HG03066 (cell line): ENCODE results near the gene LRCH3.
"Not testable (repeated sequence)": the region's sequence is repeated elsewhere in the genome, so short reads cannot be mapped to it uniquely, and the experiment has no call there.

Source experiments
- ATAC-seq: cut with Tn5 transposase; IDR thresholded peaks from one replicate; pipeline ENCODE4 v1.9.1; 2021; ENCODE audit warnings: low read depth; ENCODE audit not compliant: unreplicated experiment

Gene LRCH3

GRCh38 chr3:197912741-197913476 lies 121.9 kb downstream of the LRCH3 start:
- no peak for ATAC-seq

- ATAC-seq, result no peak
These were observed 122.8 kb downstream of the LRCH3 start for GRCh38 chr3:197913641-197914380.

GRCh38 chr3:197921429-197922275 lies 130.6 kb downstream of the LRCH3 start:
- not testable (repeated sequence) for ATAC-seq

GRCh38 chr3:197926418-197926817 lies 135.4 kb downstream of the LRCH3 start:
- no peak for ATAC-seq

- ATAC-seq, result not testable (repeated sequence)
These were observed 136.5 kb downstream of the LRCH3 start for GRCh38 chr3:197927578-197927977.

- no peak for ATAC-seq
These were observed 145.8 kb downstream of the LRCH3 start for GRCh38 chr3:197936819-197937384.
